HK-2 (cell line): ENCODE data around the gene TACR2.
A peak's percentile ranks its signal among the peaks of the same experiment; 100 is the strongest.
"Not testable (repeated sequence)": the region's sequence is repeated elsewhere in the genome, so short reads cannot be mapped to it uniquely, and the experiment has no call there.

ENCODE experiments used
- DNase-seq: peaks from one replicate; pipeline ENCODE4 v3.0.0-alpha.2; 2018; ENCODE audit not compliant: unreplicated experiment

Gene TACR2

DNA sequence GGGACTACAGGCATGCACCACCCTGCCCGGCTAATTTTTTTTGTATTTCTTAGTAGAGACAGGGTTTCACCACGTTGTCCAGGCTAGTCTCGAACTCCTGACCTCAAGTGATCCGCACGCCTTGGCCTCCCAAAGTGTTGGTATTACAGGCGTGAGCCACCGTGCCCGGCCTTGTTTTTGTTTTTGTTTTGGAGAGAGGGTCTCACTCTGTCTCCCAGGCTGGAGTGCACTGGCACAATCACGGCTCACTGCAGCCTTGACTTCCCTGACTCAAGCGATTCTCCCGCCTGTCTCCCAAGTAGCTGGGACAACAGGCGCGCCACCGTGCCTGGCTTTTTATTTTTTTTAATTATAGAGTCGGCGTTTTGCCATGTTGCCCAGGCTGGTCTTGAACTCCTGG lies 33.7 kb upstream of the TACR2 start:
- DNase-seq: not testable (repeated sequence)

DNA sequence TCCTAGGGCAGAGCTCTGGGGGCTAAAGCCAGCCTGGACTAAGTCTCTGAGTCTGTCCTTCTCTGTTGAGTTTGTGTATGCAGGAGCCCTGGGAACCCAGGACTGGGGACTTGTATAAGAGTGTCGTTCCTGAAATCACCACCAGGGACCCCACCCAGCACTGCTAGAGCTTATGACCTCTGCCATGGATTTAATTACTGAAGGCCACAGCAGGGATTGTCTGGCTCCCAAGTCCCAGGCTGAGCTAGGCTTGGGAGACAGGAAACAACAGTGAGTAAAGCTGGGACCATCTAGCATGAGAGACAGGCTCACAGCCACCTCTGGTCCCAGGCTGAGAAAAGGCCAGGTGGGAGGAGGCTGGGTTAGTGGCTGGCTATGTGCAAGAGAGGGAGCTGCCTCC lies 33.1 kb upstream of the TACR2 start:
- peak; percentile 71 for DNase-seq

DNA sequence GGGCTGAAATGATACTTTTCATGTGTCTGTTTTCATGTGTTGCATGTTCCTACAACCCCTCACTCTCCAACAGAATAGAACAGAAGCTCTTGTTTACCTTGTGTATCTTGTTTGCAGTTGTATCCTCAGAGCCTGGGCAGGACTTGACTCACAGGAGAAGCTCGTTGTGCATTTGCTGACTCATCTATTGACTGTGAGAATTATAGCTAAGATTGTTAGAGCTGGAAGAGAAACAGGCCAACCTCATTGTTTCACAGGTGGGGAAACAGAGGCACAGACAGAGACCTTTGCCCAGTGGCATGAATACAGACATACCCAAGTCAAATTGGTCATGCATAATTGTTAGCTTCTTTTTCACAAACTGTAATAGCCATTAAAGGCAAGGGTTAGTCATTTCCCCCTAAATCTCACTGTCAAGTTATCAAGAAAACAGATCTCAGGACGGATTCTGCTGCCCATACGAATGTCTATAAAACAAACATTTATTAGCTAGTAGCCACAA lies 30.0 kb upstream of the TACR2 start:
- no peak for DNase-seq

DNA sequence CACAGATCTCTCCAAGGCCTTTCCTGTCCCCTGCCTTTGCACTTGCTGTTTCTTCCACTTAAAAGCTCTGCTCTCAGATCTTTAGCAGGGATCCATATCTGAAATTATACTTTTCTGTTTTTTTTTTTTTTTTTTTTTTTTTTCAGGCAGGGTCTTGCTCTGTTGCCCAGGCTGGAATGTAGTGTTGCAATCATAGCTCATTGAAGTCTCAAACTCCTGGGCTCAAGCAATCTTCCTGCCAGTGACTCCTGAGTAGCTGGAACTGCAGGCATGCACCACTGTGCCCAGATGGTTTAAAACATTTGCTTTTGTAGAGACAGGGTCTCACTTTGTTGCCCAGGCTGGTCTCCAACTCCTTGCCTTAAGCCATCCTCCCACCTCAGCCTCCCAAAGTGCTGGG lies 29.5 kb upstream of the TACR2 start:
- DNase-seq: no peak

DNA sequence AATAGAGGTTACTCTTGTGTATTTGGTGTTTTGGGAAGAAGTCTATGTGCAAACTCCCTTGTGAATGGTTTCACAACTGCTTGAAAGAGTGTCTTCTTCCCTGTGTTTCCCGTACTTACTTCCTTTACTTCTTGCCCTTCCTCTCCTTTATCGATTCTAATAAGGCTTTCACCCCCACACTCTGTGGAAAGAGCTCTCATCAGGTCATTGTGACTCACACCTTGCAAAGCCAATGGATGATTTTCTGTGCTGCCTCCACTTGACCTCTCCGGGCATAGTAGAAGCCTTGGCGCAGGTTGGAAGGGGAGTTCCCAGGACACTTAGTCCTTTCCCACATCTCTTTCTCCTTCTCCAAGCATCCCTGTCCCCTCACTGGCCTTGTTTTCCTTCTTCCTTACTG lies 28.3 kb upstream of the TACR2 start:
- peak; percentile 62 for DNase-seq

DNA sequence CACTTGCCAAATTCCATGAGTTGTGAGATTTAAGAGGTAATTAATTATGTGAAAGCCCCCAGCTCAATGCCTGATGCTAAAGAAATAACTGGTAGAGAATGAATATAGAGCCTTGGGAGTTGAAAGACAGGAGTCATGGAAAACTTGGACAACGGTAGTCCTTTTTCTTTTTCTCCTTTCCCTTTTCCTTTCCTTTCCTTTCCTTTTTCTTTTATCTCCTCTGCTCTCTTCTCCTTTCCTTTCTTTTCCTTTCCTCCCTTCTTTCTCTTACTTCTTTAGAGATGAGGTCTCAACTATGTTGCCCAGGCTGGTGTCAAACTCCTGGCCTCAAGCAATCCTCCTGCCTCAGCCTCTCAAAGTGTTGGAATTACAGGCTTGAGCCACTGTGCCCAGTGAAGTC lies 26.6 kb upstream of the TACR2 start:
- no peak for DNase-seq

DNA sequence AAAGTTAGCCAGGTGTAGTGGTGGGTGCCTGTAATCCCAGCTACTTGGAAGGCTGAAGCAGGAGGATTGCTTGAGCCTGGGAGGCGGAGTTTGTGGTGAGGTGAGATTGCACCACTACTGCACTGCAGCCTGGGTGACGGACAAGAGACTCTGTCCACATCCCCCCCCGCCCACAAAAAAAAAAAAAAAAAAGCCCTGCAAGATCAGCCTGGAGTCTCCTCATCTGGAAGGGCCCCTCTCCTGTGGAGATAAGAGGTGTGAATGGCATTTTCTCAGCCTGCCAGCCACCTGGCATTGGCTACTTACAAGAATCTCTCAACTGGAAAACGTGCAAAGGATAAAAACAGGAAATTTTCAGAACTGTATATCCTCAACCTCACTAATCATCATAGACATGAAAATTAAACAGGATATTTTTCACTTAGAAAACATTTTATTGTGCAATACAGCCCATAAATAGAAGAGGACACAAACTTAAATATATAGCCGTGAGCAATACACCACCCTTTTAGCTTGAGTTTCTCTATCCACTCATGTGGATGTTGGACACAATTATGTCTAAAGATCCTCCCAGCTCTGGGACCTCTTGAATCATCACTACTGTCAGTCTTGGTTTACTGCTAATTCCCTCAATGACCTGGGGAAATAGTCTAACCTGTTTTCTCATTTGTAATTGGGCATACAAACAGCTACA lies 23.2 kb upstream of the TACR2 start:
- DNase-seq: peak; percentile 67

DNA sequence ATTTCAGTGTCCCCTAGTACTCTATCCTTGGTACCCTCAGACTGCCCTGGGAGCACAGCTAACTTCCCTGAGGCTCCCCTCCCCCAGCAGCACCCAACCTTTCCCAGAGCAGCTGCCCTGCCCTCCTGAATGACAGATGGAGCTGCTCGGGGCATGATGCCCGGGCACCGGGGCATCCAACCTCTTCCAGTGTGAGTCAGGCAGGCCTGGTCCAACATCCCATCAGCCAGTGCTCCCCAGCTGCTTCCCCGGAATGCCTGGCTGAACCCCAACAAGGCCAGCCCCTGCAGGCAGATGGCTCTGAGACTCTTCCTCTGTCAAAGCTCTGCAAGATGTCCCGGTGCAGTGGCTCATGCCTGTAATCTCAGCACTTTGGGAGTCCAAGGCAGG lies 22.6 kb upstream of the TACR2 start:
- no peak for DNase-seq

DNA sequence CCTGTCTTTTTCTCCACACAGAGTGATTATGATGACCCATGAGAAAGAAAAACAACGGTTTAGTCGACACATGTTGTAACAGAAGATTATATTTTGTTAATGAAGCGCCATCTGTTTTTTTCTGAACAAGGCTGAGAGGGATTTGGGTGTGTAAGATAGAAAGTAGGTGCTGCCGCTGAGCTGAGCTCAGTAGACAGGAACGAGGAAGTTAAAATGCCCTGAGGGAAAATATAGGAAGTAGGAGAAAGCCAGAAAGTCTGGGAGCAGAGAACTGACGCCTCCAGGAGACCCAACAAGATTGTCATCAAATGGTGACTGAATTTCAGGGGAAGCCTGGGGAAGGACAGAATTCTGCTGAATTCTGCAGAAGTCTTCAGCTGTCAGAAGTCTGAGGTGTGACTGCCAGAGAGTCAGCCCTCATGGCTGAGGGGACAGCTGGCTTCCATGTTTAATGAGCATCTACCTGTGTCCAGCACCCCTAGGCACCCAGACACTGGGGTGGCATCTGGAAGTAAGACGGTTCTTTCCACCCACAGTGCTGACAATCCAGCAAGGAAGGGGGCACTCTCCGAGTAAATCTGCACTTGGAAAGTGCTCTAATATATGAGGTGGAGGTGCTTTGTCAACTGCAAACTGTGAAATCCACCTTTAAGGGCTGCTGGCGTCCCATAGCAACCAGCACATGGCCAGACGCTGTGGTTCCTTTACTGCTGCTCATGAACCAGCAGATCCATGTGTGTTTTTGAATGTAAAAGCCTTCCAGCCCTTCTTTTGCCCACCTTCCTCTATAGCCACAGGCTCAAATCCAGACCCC lies 22.0 kb upstream of the TACR2 start:
- no peak for DNase-seq

DNA sequence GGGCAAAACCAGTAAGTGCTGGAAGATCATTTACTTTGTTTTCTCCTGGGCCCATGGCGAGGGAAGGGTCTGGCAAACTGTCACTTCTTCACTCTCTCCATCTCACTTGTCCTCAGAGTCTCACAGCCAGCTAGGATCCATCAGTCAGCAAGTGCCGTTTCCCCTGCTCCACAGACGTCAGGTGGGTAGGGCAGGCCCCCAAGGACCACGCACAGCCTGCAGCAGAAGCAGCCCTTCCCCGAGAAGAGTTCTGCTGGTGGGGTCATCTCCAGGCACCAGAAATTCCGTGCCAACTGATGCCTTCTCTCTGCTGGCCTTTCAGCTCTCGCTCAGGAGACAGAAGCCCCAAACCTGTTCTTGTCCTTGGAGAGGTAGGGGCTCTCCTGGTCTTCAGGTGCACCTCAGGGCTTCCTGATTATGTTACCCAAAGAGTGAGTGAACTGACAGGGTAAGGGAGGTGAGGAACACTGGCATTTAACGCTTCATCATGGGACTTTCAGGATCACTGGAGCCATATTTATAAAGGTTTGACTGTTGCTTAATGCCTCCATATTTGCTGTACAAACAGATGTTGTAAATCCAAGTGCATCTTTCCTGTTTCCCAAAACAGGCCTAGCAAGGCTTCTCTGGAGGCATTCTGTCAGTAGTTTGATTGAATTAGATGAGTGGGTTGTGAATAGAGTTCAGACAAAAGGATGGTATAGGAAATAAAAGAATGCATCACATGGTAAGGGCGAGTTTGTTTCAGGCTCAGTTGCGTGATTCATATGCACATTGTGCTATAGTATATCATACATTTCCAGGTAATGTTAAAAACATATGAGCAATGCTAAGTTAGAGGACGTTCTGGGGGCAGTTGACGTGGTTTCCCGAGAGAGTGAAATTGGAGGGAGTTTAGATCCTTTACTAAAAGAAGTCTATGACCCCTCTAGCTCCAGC lies 20.9 kb upstream of the TACR2 start:
- no peak for DNase-seq

DNA sequence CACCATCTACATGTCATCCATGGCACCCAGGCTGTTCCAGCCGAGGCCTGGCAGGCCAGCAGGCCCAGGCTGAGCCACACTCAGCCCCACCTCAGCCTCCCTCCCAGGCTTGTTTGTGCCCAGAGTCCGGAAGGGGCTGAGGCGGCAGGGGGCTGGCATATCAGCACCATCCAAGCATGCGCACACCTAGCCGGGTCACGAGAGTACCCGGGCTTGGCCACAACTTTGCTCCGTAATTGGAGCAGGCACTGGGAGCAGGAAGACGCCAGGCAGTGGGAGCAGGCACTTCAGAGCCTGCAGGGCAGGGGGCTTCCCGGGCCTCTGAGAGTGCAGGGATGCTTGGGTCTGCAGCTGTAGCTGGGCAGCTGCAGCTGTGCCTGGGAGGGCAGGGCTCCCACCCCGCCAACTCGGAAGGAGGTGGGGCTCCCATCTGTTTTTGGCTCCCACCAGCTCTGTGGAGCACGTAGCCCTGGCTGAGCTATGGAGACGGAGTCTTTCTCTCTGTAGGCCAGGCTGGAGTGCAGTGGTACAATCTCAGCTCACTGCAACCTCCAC lies 19.3 kb upstream of the TACR2 start:
- DNase-seq: no peak

DNA sequence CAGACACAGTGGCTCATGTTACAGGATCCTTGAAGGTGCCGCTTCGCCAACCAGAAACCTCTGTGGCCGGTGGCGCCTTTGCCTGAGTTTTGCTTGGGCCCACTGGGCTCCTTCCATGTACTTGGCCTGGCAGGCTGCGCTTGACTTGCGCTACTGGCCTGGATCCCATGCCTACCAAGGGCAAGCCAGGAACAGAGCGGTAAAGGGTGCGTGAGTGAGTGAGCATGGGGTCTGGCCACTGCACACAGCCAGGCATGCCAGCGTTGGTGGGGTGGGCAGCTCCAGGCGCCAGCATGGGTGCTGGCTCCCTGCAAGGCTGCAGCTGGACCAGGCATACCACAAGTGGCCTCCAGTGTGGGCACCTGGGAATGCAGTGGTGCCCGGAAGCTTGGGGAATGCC lies 18.2 kb upstream of the TACR2 start:
- no peak for DNase-seq

DNA sequence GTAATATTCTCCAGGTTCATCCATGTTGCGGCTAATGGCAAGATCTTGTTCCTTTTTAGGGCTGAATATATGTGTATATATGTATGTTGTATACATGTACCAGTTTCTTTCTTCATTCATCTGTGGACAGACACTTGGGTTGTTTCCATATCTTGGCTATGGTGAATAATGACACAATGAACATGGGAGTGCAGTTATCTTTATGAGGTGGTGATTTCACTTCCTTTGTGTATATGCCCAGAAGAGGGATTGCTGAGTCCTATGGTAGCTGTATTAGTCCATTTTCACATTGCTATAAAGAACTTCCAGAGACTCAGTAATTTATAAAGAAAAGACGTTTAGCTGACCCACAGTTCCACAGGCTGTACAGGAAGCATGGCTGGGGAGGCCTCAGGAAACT lies 17.5 kb upstream of the TACR2 start:
- DNase-seq: no peak

DNA sequence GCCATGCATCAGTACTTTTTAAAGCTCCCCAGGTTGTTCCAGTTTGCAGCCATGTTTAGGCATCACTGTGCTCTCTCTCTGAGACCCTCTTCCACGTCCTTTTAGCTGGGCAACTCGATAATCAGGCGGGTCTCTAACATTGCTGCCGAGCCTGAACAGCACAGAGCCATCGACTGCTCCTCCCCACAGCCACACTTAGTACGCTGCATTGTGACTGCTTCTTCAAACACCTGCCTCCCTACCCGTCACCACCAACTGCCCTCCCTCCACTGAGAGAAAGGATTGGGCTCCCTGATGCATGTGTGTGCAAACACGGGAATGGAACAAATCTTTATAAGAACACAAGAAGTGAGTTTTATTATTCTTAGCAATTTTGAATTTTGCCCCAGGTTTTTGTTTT lies 11.4 kb upstream of the TACR2 start:
- DNase-seq: no peak

DNA sequence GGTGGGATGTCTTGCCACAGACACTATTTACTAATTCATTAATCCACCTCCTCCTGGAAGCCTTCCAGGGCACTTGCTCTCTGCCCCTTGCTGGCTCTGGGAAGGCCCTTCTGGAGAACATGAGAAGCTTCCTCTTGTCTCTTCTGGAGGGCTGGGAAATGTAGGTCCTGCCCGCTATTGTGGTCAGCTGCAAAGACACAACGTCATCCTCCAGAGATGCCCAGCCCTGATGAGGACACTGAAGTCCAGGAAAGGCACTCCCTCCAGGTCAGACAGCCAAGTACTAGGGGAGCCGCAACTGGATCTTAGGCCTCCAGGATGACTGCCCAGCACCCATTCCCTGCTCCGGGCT lies 9.6 kb upstream of the TACR2 start:
- no peak for DNase-seq

DNA sequence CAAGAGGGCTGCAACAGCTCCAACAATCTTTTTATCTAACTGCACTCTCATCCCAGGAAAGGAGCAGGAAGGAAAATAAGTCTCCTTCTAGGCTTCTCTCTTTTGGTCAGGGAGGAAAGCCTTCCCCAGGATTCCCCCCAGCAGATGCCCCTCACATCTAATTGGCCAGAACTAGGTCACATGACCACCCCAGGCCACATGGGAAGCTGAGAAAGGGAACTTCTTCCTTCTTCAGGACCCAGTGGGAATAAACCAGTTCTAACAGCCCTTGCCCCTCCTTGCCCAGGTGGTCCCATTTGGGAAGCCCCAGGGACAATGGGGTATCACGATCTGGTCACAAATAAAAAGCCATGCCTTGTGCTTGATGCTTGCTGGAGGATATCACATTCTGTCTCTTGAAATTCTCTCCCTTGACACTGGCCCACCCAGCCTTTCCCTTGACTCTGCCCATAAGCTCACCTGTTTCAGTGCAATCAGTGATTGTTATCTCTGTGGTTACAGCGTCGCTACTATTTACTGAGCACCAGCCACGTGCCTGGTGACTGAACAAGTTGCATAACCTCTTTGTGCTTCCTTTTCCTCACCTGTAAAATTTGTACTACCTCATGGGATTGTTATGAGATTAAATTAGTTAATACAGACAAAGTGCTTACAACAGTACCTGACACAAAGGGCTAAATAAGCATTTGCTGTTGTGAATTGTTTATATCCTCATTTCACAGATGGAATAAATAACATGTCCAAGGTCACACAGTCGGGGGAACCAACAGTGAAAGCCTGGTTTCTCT lies 9.0 kb upstream of the TACR2 start:
- no peak for DNase-seq

DNA sequence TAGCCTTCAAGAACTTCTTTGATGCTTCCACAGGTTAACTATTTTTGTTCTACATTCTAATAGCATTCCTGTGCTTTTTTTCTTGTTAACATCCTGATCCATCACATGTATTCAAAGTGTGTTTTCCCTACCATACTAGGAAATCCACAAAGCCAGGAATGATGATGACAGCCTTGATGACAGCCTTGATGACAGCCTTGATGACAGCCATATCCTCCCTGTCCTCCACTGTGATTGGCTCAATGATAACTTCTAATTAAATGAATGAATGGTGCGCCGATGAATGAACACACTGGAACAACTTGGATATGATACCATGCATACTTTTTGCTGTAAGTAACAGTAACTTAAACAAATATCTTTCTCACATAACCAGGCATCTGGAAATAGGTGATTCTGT lies 8.3 kb upstream of the TACR2 start:
- no peak for DNase-seq

DNA sequence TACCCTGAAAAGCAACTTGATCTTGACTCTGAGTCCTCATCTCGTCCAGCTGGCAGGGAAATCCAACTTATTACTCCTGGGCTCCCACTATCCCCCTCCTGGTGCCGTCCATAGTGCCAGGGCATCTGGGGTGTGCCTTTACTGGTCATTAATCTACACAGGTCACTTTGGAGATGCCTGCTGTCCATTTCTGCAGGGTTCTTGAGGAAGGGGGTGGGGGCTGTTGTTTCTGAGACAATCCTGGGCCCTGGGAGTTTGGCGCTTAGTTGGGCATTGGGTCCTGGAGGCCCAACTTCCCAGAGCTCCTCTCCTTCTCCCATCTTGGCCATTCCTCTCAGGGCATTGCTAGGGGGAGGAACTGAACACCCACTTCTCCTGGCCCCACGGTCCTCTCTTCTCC lies 6.0 kb upstream of the TACR2 start:
- DNase-seq: no peak

DNA sequence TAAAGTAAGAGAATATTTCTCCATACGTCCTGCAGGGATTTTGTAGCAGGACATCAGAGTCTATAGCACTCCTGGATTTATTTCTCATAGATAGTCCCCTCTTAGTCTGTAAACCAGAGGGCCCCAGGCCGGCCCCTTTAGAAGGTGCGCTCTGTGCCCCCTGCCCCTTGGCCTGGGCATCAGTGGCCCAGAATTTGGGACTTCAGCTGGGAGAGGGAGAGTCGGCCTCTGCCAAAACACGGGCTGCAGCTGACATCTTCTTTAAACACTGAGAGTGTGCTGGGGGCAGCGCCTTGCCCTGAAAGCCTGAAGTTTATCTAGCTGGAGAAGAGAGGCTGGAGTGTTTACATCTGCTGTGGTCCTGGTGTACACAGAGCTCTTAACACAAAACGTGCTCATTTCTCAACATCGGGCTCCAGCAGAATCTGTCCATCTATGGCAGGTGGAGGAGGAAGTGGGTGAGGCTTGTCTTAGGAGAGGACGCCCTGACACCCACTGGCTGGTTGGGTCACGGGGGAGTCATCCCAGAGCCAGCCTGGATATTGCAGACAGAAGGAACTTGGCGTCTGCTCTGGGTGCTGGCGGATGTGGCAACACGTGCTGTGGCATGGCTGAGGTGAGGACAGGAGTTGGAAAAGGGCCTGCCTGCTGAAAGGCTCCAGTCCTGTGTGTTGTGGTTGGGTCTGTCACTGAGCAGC lies 5.0 kb upstream of the TACR2 start:
- no peak for DNase-seq

DNA sequence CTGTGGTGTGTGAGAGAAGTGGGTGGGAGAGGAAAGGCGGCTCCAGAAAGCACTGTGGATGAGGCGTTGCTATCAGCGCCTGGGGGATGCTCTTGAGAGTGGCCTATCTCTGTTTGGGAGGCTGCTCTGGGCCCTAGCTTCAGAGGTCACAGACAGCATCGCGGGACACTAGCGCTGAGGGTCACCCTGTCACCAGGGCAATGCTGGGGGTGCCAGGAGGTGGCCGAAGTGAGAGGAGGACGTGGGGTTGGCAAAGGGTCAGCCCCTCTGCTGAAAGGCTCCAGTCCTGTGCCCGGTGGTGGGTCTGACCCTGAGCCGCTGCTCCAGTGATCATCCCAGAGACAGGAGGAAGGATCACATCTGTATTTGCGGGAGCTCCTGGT lies 3.0 kb upstream of the TACR2 start:
- DNase-seq: no peak
